Vagina (tissue), 2 donors: ENCODE data around the gene IL17RA.

ENCODE experiments used
- CTCF ChIP-seq, 3 experiments: fragments of 450-650 bp in 2 of 3; fragments of 200-600 bp in 1 of 3; sonication (generic) in 1 of 3; IDR thresholded peaks; one replicate each; pipeline ENCODE4 v1.5.1; 2017 to 2019; ENCODE audit warnings: antibody characterized with exemption in 3 of 3, mild to moderate bottlenecking in 2 of 3, moderate library complexity in 2 of 3
- POLR2A ChIP-seq, 2 donors: fragments of 450-650 bp; IDR thresholded peaks; one replicate each; pipeline ENCODE4 v1.6.1; 2017; ENCODE audit warnings: antibody characterized with exemption in 2 of 2, mild to moderate bottlenecking in 2 of 2, moderate library complexity in 2 of 2
- POLR2AphosphoS5 ChIP-seq, 2 donors: sonication (generic); formaldehyde crosslinking; IDR thresholded peaks; one replicate each; pipeline ENCODE4 v1.9.0; 2017; ENCODE audit warnings: antibody characterized with exemption in 2 of 2, mild to moderate bottlenecking in 2 of 2, low read depth in 1 of 2; ENCODE audit not compliant: insufficient read depth in 1 of 2

- TF ChIP-seq CTCF (IDR thresholded peaks at IDR 0.05) (no peak), POLR2A (IDR thresholded peaks at IDR 0.05) (no peak), POLR2AphosphoS5 (IDR thresholded peaks at IDR 0.05; ENCODE audit: insufficient read depth in 1 of 2, low read depth in 1 of 2) (no peak)
Observed at GRCh38 chr22:17155941-17156340, 71.1 kb downstream of the IL17RA start.
